Measurements from ENCODE around the gene BRF1.
"Not testable (repeated sequence)": the region's sequence is repeated elsewhere in the genome, so short reads cannot be mapped to it uniquely, and the experiment has no call there.

Gene BRF1, protein sequence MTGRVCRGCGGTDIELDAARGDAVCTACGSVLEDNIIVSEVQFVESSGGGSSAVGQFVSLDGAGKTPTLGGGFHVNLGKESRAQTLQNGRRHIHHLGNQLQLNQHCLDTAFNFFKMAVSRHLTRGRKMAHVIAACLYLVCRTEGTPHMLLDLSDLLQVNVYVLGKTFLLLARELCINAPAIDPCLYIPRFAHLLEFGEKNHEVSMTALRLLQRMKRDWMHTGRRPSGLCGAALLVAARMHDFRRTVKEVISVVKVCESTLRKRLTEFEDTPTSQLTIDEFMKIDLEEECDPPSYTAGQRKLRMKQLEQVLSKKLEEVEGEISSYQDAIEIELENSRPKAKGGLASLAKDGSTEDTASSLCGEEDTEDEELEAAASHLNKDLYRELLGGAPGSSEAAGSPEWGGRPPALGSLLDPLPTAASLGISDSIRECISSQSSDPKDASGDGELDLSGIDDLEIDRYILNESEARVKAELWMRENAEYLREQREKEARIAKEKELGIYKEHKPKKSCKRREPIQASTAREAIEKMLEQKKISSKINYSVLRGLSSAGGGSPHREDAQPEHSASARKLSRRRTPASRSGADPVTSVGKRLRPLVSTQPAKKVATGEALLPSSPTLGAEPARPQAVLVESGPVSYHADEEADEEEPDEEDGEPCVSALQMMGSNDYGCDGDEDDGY

GRCh38 chr14:105300542-105301102 is at the start of gene BRF1:
Gene BRF1, minus strand, starts transcription at chr14:105301001. Its CDS starts 372 bp downstream, at chr14:105300629.
- peak; percentile 95 for DNase-seq

DNA sequence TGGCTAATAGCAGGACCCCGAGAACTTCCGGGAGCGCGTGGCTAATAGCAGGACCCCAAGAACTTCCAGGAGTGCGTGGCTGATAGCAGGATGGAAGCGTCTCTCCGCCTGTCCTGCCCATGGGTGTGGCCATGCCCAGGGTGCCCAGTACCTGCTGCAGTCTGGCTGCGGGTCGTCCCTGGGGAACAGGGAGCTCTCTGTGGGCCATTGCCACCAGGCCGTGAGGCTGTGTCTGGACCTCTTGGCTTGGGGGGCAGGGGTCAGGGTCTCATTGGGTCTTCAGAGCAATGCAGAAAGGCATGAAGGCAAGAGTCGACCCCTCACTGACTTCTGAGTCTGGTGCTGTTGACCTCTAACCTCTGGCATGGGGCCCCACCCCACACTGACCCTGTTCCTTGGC is 49.2 kb upstream of the BRF1 start:
- DNase-seq: no peak

GRCh38 chr14:105348945-105349699 is 48.3 kb upstream of the BRF1 start:
- no peak for DNase-seq

DNA sequence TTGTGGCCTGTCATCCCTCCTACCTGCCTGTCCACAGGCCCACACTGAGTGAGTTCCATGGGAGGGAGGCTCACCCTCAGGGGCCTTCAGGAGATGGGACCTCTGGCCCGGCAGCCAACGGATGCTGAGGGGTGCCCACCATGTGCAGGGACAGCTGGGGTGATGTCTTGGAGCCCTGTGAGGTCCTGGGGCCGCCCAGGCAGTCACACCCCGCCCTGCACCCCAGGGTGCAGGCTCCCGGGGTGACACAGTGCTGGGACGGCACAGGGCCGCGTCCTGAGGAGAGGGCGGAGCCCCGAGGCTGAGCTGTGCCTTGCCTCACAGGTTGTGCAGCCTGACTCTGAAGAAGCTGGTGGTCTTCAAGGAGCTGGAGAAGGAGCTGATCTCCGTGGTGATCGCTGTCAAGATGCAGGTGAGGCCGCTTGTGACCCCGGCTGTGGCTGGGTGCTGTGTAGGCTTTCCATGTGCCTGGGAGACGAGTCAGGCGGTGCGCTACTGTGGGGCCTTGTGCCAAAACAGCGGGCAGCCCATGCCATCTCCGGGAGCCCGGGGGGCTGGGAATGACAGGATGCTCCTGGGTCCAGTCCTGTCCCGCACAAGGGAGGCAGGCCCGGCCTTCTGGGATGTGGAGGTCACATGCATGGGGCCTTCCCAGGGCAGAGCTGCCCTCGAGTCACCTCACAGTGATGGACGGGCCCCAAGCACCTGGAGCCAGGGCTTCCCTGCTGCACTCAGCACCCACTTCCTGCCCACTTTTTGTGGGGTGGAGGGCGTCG is 47.6 kb upstream of the BRF1 start:
- no peak for DNase-seq

DNA sequence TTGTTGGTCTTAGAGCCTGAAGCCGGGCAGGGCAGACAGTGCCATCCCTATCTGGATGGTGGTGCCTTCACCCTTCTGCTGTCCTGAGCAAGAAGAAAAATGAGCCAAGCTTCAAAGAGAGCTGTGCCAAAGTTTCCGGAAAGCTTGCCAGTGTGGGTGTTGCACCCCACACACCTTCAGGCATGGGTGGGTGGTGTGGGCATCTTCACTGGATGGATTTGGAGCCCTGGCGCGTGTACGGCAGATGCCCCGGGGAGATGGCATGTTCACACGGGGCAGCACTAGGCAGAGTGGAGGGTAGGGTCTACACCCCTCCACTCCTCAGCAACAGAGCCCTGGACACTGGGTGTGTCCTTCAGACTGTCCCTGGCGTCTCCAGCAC is 46.8 kb upstream of the BRF1 start:
- DNase-seq: no peak

DNA sequence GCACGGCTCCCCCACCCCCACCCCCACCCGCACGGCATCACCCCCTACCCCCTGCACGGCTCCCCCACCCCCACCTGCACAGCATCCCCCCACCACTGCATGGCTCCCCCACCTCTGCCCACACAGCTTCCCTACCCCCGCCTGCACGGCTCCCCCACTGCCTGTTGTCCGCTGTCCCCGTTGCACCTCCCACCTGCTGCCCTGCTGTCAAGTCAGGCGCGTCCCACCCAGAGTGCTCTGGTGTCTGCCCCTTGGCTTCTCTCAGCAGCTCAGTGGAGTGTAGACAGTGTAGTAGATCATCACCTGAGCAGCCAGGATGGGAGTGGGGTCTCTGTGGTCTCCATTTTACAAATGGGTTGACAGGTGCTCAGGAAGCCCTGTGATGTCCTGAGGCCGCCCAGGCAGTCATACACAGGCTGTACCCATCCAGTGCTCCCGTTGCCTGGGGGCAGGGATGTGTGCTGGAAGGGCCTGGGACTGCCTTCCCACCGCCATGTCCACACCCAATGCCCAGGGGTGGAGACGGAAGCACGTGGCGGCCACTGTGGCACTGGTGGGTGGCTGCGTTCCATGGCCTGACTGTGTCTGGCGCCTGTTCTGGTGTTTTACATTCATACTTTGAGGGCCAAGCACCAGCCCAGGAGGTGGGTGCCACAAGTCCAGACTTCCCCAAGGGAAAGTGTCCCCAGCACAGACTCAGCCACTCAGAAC is 46.2 kb upstream of the BRF1 start:
- DNase-seq: no peak

GRCh38 chr14:105346200-105346533 is 45.4 kb upstream of the BRF1 start:
- no peak for DNase-seq

- DNase-seq: no peak
Observed at GRCh38 chr14:105343194-105343593, 42.4 kb upstream of the BRF1 start.

GRCh38 chr14:105340821-105341733 is 40.3 kb upstream of the BRF1 start:
- DNase-seq: no peak

DNA sequence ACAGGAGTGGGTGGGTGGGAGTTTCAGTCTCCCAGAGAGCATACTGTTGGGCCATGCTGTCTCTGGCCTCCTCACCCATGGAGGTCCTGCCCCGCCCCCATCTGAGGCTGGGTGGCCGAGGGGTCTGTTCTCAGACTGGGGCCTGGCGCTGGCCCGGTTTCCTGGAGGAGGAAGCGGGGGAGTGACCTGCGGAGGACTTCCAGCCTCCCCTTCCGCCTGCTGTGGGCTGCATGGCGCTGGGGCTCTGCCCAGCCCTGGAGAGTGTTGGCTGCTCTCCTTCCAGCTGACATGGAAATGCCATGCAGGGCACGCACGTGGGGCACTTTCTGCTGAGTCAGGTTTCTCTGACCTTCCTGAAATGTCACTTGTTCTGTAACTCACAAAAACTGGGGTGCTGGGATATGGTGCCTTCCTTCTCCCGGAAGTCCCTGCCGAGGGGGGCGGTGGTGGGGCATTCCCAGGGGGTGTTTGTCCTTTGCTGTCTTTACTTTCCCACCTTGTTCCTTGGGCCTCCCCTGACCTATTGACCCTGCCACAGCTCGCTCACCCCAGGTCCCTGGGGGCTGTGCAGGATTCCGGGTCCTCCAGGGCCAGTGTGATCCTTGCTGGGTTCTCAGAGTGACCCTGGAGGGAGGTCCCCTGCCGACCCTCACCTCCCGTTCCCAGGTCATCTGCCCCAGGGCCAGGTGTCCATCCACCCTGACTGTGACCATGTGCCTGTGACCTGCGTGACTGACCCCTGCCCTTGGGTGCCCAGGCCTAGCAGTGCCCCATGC is 37.4 kb upstream of the BRF1 start:
- DNase-seq: no peak

DNA sequence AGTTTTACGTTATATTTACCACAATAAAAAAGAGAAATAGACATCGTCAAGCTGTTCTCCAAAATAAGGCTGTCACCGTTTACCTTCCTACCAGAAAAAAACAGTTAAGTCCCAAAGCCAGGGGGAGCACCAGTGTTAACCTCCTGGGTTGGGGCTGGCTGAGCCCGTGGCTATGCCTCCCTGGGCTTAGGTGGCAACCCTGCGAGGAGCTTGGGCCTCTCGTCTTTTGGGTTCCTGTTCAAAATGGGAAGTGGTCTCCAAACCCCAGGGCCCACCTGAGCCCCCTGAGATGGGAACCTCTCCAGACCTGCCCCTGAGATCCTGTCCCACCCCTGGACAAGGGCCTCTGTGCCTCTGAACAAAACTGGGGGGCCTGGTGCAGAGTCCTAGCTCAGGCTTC is 36.6 kb upstream of the BRF1 start:
- DNase-seq: no peak

- DNase-seq: no peak
Observed at GRCh38 chr14:105336477-105337287, 35.9 kb upstream of the BRF1 start.

DNA sequence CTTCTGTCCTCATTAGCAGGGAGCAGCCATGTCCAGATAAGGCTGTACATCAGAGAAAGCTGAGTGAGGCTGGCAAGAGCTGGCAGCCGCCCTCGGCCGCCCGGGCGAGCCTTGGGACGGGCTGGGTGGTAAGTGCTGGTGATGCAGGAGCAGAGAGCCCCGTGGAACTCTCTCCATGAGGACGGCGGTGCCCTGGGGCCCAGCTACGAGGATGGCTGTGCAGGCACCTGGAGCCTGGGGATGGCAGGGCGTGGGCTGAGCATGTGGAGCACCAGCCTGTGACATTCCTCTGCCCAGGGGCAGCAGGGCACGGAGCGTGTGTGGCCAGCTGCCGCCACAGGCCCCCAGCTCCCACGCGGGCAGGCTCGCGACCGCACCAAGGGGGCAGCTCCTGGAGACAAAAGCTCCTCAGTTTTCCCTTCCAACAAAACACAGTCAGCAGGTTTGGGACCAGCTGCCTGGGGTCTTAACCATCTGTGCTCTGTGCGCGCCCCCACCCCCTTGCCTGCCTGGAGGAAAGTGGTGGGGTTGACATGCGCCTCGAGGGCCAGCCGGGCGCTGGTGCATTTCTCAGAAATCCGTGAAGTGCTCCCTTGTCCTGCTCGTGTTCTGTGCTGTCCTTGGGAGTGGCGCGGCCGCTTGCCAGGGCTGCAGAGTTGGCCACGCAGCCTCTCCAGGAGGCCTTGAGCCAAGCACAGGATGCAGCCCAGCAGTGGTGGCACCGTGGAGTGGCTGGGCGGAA is 35.1 kb upstream of the BRF1 start:
- DNase-seq: no peak

DNA sequence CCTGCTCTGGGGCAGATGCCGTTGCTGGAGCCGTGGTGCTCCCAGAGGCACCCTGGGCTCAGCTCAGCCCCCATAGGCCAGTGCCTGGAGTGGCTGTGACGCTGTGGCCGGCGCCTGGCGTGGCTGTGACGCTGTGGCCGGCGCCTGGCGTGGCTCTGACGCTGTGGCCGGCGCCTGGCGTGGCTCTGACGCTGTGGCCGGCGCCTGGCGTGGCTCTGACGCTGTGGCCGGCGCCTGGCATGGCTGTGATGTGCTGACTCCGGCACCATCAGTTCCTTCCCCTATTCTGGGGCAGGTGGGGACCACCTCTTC is 34.4 kb upstream of the BRF1 start:
- not testable (repeated sequence) for DNase-seq

GRCh38 chr14:105334383-105335230 is 33.8 kb upstream of the BRF1 start:
- DNase-seq: no peak

GRCh38 chr14:105333613-105334364 is 33.0 kb upstream of the BRF1 start:
- no peak for DNase-seq

- no peak for DNase-seq
Observed at GRCh38 chr14:105333020-105333490, 32.3 kb upstream of the BRF1 start.
